IMR-90 (cell line): ENCODE results near the gene CCDC50. TPM values are rescaled to one million over a fixed set of nuclear protein-coding genes. Genes with fewer than 3 reads are reported as not detected.
A peak's percentile ranks its signal among the peaks of the same experiment; 100 is the strongest.

Experiments
- ATAC-seq: fragments of 200-7000 bp; cut with Tn5 transposase; 2 replicates; pipeline ENCODE4 v1.9.1; 2020; ENCODE audit warnings: low read depth, mild to moderate bottlenecking, moderate library complexity
- BruUV-seq: library from RNA; stranded (reverse); fragments of 400-500 nt; replicated peaks from 2 replicates; lab custom pipeline; 2021; lab: Mats Ljungman, UMichigan
- CTCF ChIA-PET: fragments of 300-600 bp; formaldehyde crosslinking; extraction: SDS; loops from one replicate; lab custom pipeline; 2021; ENCODE audit warnings: antibody characterized with exemption; lab: Yijun Ruan, JAX
- POLR2A ChIA-PET: fragments of 300-600 bp; sonication (Branson Sonifier 250); formaldehyde crosslinking; loops from one replicate; lab custom pipeline; 2022; ENCODE audit warnings: antibody characterized with exemption; ENCODE audit not compliant: unreplicated experiment; lab: Charles Lee
- DNase-seq: peaks from one replicate; pipeline ENCODE4 v3.0.0; 2013
- H2AFZ ChIP-seq: replicated peaks from 2 replicates; pipeline ENCODE3; 2013; ENCODE audit warnings: low read length, mild to moderate bottlenecking; ENCODE audit not compliant: poor library complexity
- H2AK5ac ChIP-seq: 2 replicates; pipeline ENCODE4 v1.6.1; 2013; ENCODE audit warnings: low read depth, low read length, inconsistent platforms
- H2AK9ac ChIP-seq: replicated peaks from 2 replicates; pipeline ENCODE3; 2013; ENCODE audit warnings: mild to moderate bottlenecking, low read depth, low read length, moderate library complexity; ENCODE audit not compliant: poor library complexity
- H2BK120ac ChIP-seq: 2 replicates; pipeline ENCODE4 v1.6.1; 2013; ENCODE audit warnings: low read depth, low read length, inconsistent platforms
- H2BK15ac ChIP-seq: 3 replicates; pipeline ENCODE4 v1.6.1; 2013; ENCODE audit warnings: low read depth, low read length, inconsistent platforms
- H2BK20ac ChIP-seq: 2 replicates; pipeline ENCODE4 v1.6.1; 2013; ENCODE audit warnings: low read depth, mild to moderate bottlenecking, inconsistent platforms, low read length, moderate library complexity
- H2BK5ac ChIP-seq: 2 replicates; pipeline ENCODE4 v1.6.1; 2013; ENCODE audit warnings: mild to moderate bottlenecking, low read depth, low read length, inconsistent platforms; ENCODE audit not compliant: poor library complexity, severe bottlenecking
- H3K14ac ChIP-seq: replicated peaks from 2 replicates; pipeline ENCODE4 v1.6.1; 2013; ENCODE audit warnings: low read depth, low read length, inconsistent platforms
- H3K18ac ChIP-seq: 2 replicates; pipeline ENCODE4 v1.6.1; 2013; ENCODE audit warnings: low read depth, low read length, control low read depth
- H3K23ac ChIP-seq: 2 replicates; pipeline ENCODE4 v1.6.1; 2013; ENCODE audit warnings: low read depth, low read length, inconsistent platforms
- H3K27ac ChIP-seq: 2 replicates; pipeline ENCODE4 v1.5.1; 2013; ENCODE audit warnings: mild to moderate bottlenecking, control low read depth, low read length; ENCODE audit not compliant: insufficient read depth
- H3K27me3 ChIP-seq: 2 replicates; pipeline ENCODE4 v1.6.1; 2013; ENCODE audit warnings: low read length; ENCODE audit not compliant: control insufficient read depth, insufficient read depth
- H3K36me3 ChIP-seq: 2 replicates; pipeline ENCODE4 v1.6.1; 2013; ENCODE audit warnings: low read length, mixed read lengths; ENCODE audit not compliant: control insufficient read depth, insufficient read depth
- H3K4ac ChIP-seq: 2 replicates; pipeline ENCODE4 v1.6.1; 2013; ENCODE audit warnings: low read depth, low read length, inconsistent platforms
- H3K4me1 ChIP-seq: 2 replicates; pipeline ENCODE4 v1.6.1; 2013; ENCODE audit warnings: low read length, mixed read lengths; ENCODE audit not compliant: control insufficient read depth, insufficient read depth
- H3K4me2 ChIP-seq: 2 replicates; pipeline ENCODE4 v1.6.1; 2013; ENCODE audit warnings: low read depth, mild to moderate bottlenecking, control low read depth, low read length, moderate library complexity
- H3K4me3 ChIP-seq: 2 replicates; pipeline ENCODE4 v1.5.1; 2013; ENCODE audit warnings: low read depth, mild to moderate bottlenecking, control low read depth, low read length, moderate library complexity; ENCODE audit not compliant: insufficient read depth
- H3K56ac ChIP-seq: 2 replicates; pipeline ENCODE4 v1.6.1; 2013; ENCODE audit warnings: low read length, inconsistent platforms; ENCODE audit not compliant: insufficient read depth; ENCODE audit errors: extremely low read depth
- H3K79me1 ChIP-seq, 2 experiments: 2 replicates each; pipeline ENCODE4 v1.6.1; 2013; ENCODE audit warnings: low read length in 2 of 2, inconsistent platforms in 1 of 2, low read depth in 1 of 2
- H3K9ac ChIP-seq: 2 replicates; pipeline ENCODE4 v1.6.1; 2013; ENCODE audit warnings: low read depth, low read length, control low read depth
- H3K9me1 ChIP-seq: 2 replicates; pipeline ENCODE4 v1.6.1; 2013; ENCODE audit warnings: low read length, inconsistent platforms; ENCODE audit not compliant: insufficient read depth
- H3K9me3 ChIP-seq: 2 replicates; pipeline ENCODE4 v1.6.1; 2013; ENCODE audit warnings: low read length; ENCODE audit not compliant: control insufficient read depth, insufficient read depth
- H4K20me1 ChIP-seq: 2 replicates; pipeline ENCODE4 v1.6.1; 2013; ENCODE audit warnings: low read length, inconsistent platforms; ENCODE audit not compliant: insufficient read depth
- H4K5ac ChIP-seq: 2 replicates; pipeline ENCODE4 v1.6.1; 2013; ENCODE audit warnings: mild to moderate bottlenecking, low read depth, low read length, control low read depth
- H4K8ac ChIP-seq, 2 experiments: 2 replicates each; pipeline ENCODE4 v1.6.1; 2013; ENCODE audit warnings: low read depth in 2 of 2, low read length in 2 of 2, control low read depth in 1 of 2, inconsistent platforms in 1 of 2
- H4K91ac ChIP-seq: 2 replicates; pipeline ENCODE4 v1.6.1; 2013; ENCODE audit warnings: low read depth, low read length, inconsistent platforms; ENCODE audit not compliant: insufficient read depth
- CEBPB ChIP-seq: IDR thresholded peaks from 2 replicates; pipeline ENCODE4 v1.6.1; 2012; ENCODE audit warnings: low read depth, low read length, improper control_type of control experiment
- CTCF ChIP-seq: conservative IDR thresholded peaks from 2 replicates; pipeline ENCODE4 v1.5.1; 2012; ENCODE audit warnings: mild to moderate bottlenecking, low read depth, low read length, improper control_type of control experiment
- WGBS, 2 experiments: methylation state at CpG; one replicate each; pipeline versions ENCODE4 v1.1.5 to v1.1.7; 2013; ENCODE audit warnings: missing lambda C conversion rate in 2 of 2; ENCODE audit not compliant: insufficient read length in 1 of 2; ENCODE audit errors: extremely low coverage in 2 of 2; 5-methylcytosine and 5-hydroxymethylcytosine counted together
- dilution Hi-C: fragments of 300-500 bp; cut with HindIII; formaldehyde crosslinking; loops from one replicate; pipeline ENCODE4 v1.14.3; 2018; ENCODE audit warnings: low sequenced_read_pairs; ENCODE audit not compliant: unreplicated experiment
- in situ Hi-C: fragments of 300-500 bp; cut with MboI; formaldehyde crosslinking; loops from 3 replicates; pipeline ENCODE4 v1.14.3; 2019; ENCODE audit warnings: low sequenced_read_pairs, inconsistent platforms, mixed read lengths
- intact Hi-C: fragments of 100-400 bp; cut with micrococcal nuclease; formaldehyde crosslinking; loops from 2 replicates; pipeline ENCODE4 v1.10.0; 2022
- polyA plus RNA-seq, 3 experiments: library from polyadenylated mRNA; depleted of rRNA; stranded (reverse); fragments of >200 nt; gene quantifications; 2 replicates each; pipeline ENCODE4 v1.2.3, GENCODE V29; 2012; ENCODE audit warnings: low replicate concordance in 1 of 3
- total RNA-seq: library from RNA; depleted of rRNA; stranded (reverse); fragments of >200 nt; gene quantifications from 2 replicates; pipeline ENCODE4 v1.2.3, GENCODE V29; 2012

Gene CCDC50
- total and polyA plus RNA-seq, 2 of the 4 experiments (the other 2 are of a cell fraction), result 59.0 to 63.1 TPM

DNA sequence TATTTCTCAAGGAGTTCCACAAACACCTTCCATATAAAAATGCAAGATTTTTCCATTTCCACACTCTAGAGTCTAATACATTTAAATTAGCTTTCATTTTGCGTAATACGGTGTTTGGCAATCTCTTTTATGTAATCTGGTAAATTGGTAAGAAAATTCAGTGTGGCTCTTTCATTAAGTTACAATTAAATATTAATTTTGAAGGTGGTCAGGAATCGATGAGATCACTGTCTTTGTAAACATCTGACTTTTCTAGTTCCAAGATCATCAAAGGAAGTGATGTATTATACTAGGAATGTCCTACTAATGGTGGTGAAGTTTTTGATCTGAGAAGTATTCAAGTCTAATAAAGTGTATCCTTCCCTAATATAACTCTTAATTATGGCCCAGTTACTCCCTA, 2.2 kb downstream of the CCDC50 start:
- CTCF ChIA-PET, result no interaction called here
- H4K20me1 ChIP-seq, result peaks cover 3% of the 10 kb centered on the region; the same call in 1 of the 2 replicates
- intact Hi-C loops, result loop anchor here (2.0 to 5.0 kb wide), 2 partner anchors 46 to 57 kb away; no protein-coding TSS in a partner anchor

More for the DNA sequence above, 2.2 kb downstream of the CCDC50 start:
- Histone ChIP-seq H2BK120ac (peak overlapping the region; percentile 90; the same call in 1 of the 2 replicates), H3K9me3 (no peaks in the 10 kb centered on the region), H3K27ac (peak overlapping the region; percentile 100; the same call in 1 of the 2 replicates), H3K4me2 (peak overlapping the region; percentile 95), H3K9me1 (peaks cover 6% of the 10 kb centered on the region; the same call in 1 of the 2 replicates), H4K91ac (0 out of 2 replicates have a peak overlapping the region, but pooled peaks have one; percentile 31), H3K4me3 (peak overlapping the region; percentile 86), H2AK5ac (no peak overlapping the region), H3K79me1 (peaks cover 6 to 33% of the 10 kb centered on the region in 2 experiments), H3K56ac (peak overlapping the region; percentile 73; the same call in 1 of the 2 replicates), H3K14ac (peak overlapping the region; percentile 83; the same call in 1 of the 2 replicates), H3K36me3 (no peaks in the 10 kb centered on the region), H3K4ac (peak overlapping the region; percentile 99; the same call in 1 of the 2 replicates), H2AFZ (no peak overlapping the region), H2BK20ac (peak overlapping the region; percentile 75; the same call in 1 of the 2 replicates), H3K27me3 (no peaks in the 10 kb centered on the region), H3K23ac (peak overlapping the region; percentile 58; the same call in 1 of the 2 replicates), H4K5ac (peak overlapping the region; percentile 64), H2AK9ac (no peak overlapping the region), H2BK5ac (peak overlapping the region; percentile 99), H2BK15ac (no peak overlapping the region; the same call in 2 of the 3 replicates), H3K4me1 (peaks cover 10% of the 10 kb centered on the region), H4K8ac (peak overlapping the region; percentile 75 to 82; a peak in 3 of 4 replicates), H3K18ac (peak overlapping the region; percentile 98), H3K9ac (peak overlapping the region; percentile 100; the same call in 1 of the 2 replicates)
- dilution Hi-C loops, result no loop called here
- ATAC-seq (no peak), DNase-seq (peak; percentile 66)
- no TSS peak for BruUV-seq
- TF ChIP-seq CTCF, result no peak
- TF ChIP-seq CEBPB, result peak; percentile 37; the same call in 1 of the 2 replicates
- WGBS, 2 experiments, result no CpG with 5 or more reads among the region's 3 CpGs
- in situ Hi-C loops, result loop anchor here (25.0 kb wide), 1 partner anchor 1556 kb away; no protein-coding TSS in a partner anchor
- POLR2A ChIA-PET, result no interaction called here
